Activated CD8-positive, alpha-beta T cell treated with anti-CD3 and anti-CD28 coated beads for 36 hours (primary cell): ENCODE measurements around the gene SEMA3B. TPM values are rescaled to one million over a fixed set of nuclear protein-coding genes. Genes with fewer than 3 reads are reported as not detected.
"Not testable (repeated sequence)": the region's sequence is repeated elsewhere in the genome, so short reads cannot be mapped to it uniquely, and the experiment has no call there.

Experiments used
- ATAC-seq: fragments of 200-7000 bp; cut with Tn5 transposase; one replicate; pipeline ENCODE4 v1.10.0; 2021; ENCODE audit warnings: mild to moderate bottlenecking, moderate library complexity
- CTCF ChIA-PET: fragments of 350-600 bp; sonication (Branson Sonifier 250); formaldehyde crosslinking; loops from one replicate; lab custom pipeline; 2021; ENCODE audit warnings: antibody characterized with exemption; lab: Charles Lee
- POLR2A ChIA-PET: fragments of 350-600 bp; sonication (Branson Sonifier 250); formaldehyde crosslinking; loops from one replicate; lab custom pipeline; 2021; ENCODE audit warnings: antibody characterized with exemption; lab: Charles Lee
- DNase-seq: peaks from one replicate; pipeline ENCODE4 v3.0.0-alpha.2; 2020
- H3K27ac Mint-ChIP-seq: one replicate; pipeline ENCODE4 v1.8.0; 2021; ENCODE audit warnings: mild to moderate bottlenecking, mixed read lengths
- H3K27me3 Mint-ChIP-seq: one replicate; pipeline ENCODE4 v1.8.0; 2021; ENCODE audit warnings: mixed read lengths
- H3K36me3 Mint-ChIP-seq: one replicate; pipeline ENCODE4 v1.8.0; 2021; ENCODE audit warnings: low read depth, mixed read lengths
- H3K4me1 Mint-ChIP-seq: one replicate; pipeline ENCODE4 v1.8.0; 2021; ENCODE audit warnings: low read depth, mixed read lengths
- H3K4me3 Mint-ChIP-seq: one replicate; pipeline ENCODE4 v1.8.0; 2021; ENCODE audit warnings: mild to moderate bottlenecking, moderate library complexity, mixed read lengths
- H3K9me3 Mint-ChIP-seq: one replicate; pipeline ENCODE4 v1.8.0; 2021; ENCODE audit warnings: mixed read lengths
- intact Hi-C: fragments of 100-400 bp; cut with micrococcal nuclease; formaldehyde crosslinking; loops from one replicate; pipeline ENCODE4 v1.10.0; 2022
- total RNA-seq, 2 experiments: library from RNA; stranded (reverse); gene quantifications; one replicate each; pipeline ENCODE4 v1.2.3, GENCODE V29; 2021
- TF ChIP-seq, protein P1 (sequence below): fragments of 200-600 bp; IDR thresholded peaks from one replicate; pipeline ENCODE4 v1.8.0; 2022; ENCODE audit warnings: antibody characterized with exemption, mild to moderate bottlenecking

SEMA3B gene
- total RNA-seq, 2 experiments from 2014 or later: 1.6 to 2.3 TPM

DNA sequence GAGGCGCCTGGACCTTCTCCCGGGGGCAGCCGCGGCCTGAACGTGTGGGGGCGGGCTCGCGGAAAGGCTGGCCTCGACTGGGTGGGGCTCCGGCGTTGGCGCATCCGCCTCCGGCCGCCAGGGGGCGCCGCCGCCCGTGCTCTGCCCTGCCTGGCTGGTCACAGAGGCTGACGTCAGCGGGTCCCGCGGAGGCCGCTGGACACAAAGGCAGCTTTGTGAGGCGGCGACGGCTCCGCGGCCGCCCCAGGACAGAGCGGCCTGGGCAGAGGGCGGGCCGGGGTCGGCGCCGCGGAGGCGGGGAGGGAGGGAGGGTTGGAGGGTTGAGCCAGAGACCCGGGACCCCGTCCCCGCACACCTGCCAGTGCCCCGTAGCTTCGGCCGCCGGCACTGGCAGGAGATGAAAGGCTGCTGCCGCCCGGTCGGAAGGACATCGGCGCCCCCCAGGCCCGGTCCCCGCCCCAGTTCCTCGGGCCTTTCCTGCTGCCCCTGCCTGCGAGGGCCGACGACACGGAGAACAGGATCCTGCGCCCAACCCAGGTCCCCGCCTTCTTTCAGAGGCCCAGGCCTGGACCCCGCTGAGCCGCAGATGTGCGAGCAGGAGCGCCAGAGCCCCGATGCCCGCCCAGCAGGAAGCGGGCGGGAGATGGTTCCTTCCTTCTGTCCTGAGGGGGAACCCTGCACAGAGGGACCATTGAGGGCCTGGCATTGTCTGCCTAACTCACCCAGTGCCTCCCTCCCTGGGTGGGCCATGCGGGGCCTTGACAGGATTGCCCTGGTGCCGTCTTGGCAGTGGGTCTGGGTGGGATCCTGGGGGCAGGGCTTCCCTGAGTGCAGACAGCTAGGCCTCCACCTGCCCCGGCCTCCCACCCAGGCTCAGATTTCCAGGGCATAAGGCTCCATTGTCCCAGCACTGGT is 8.7 kb upstream of the SEMA3B start:
- peaks cover 23% of the 10 kb centered on the region for H3K36me3 Mint-ChIP-seq
- H3K4me1 Mint-ChIP-seq: peaks cover 4% of the 10 kb centered on the region
- TF ChIP-seq, protein P1, sequence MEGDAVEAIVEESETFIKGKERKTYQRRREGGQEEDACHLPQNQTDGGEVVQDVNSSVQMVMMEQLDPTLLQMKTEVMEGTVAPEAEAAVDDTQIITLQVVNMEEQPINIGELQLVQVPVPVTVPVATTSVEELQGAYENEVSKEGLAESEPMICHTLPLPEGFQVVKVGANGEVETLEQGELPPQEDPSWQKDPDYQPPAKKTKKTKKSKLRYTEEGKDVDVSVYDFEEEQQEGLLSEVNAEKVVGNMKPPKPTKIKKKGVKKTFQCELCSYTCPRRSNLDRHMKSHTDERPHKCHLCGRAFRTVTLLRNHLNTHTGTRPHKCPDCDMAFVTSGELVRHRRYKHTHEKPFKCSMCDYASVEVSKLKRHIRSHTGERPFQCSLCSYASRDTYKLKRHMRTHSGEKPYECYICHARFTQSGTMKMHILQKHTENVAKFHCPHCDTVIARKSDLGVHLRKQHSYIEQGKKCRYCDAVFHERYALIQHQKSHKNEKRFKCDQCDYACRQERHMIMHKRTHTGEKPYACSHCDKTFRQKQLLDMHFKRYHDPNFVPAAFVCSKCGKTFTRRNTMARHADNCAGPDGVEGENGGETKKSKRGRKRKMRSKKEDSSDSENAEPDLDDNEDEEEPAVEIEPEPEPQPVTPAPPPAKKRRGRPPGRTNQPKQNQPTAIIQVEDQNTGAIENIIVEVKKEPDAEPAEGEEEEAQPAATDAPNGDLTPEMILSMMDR: peak; percentile 99
- POLR2A ChIA-PET: interaction anchor here (0.8 to 3.1 kb wide), 7 partner anchors 9 to 65 kb away, joined by 3 to 21 read pairs (median 4); partner anchors contain the start of genes LSMEM2 and SEMA3B
- H3K27ac Mint-ChIP-seq: peak overlapping the region; percentile 78
- H3K4me3 Mint-ChIP-seq: peak overlapping the region; percentile 61
- peak; percentile 91 for DNase-seq
- no peaks in the 10 kb centered on the region for H3K9me3 Mint-ChIP-seq
- ATAC-seq: peak; percentile 90
- CTCF ChIA-PET: interaction anchor here (0.7 to 11.8 kb wide), 23 partner anchors 11 to 91 kb away, joined by 3 to 97 read pairs (median 6); partner anchors contain the start of genes CYB561D2, GNAI2, NPRL2 and RASSF1
- intact Hi-C loops: no loop called here
- H3K27me3 Mint-ChIP-seq: no peaks in the 10 kb centered on the region

DNA sequence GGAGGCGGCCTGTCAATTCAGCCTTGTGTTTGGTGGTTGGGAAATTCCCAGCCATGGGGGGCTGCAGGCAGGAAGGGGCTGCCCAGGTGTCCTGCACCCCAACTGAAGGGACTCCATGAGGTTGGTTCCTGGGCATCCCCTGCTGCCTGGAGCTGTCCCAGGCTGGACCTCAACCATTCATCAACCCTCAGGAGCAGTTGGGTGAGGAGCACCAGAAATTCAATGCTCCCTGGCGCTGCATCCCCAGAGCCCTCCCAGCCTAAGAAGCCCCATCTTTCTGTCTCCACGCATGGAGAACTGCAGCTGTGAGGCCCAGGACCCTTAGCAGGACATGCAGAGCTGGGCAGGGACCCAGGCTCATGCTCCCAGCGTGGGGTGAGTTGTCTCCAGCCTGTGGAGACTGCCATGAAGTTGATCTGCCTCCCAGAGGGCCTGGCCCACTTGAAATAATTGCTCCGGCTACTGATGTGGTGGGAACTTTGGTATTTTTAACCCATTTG is 8.0 kb upstream of the SEMA3B start:
- peak overlapping the region; percentile 61 for H3K4me3 Mint-ChIP-seq
- peaks cover 2% of the 10 kb centered on the region for H3K27me3 Mint-ChIP-seq
- intact Hi-C loops: no loop called here
- ATAC-seq (no peak), DNase-seq (no peak)
- ChIA-PET CTCF (interaction anchor here (0.8 to 11.8 kb wide), 8 partner anchors 12 to 69 kb away, joined by 3 to 97 read pairs (median 6); partner anchors contain the start of gene GNAI2), POLR2A (interaction anchor here (0.5 to 2.2 kb wide), 6 partner anchors 12 to 37 kb away, joined by 3 to 14 read pairs (median 4); partner anchors contain the start of gene LSMEM2)
- H3K9me3 Mint-ChIP-seq: no peaks in the 10 kb centered on the region
- H3K27ac Mint-ChIP-seq: peak overlapping the region; percentile 57
- peaks cover 4% of the 10 kb centered on the region for H3K4me1 Mint-ChIP-seq
- TF ChIP-seq, protein P1: no peak
- peaks cover 22% of the 10 kb centered on the region for H3K36me3 Mint-ChIP-seq

DNA sequence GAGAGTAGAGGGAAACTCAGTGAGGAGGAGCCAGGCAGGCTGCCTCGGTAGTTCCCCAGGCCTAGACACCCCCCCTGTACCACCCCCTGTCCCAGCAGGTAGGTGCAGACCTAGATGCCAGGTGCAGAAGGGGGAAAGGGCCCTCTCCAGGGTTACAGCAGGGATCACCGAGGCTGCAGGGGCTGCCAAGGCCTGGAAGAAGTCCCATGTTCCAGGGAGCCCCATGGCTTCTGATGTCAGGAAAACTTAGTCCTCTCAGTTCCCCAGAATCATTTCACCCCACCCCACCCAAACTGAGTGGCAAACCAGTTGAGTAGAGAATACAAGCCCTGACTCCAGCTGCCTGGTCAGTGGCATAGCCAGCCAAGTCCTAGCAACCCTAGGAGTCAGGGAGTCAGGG is 7.4 kb upstream of the SEMA3B start:
- Mint-ChIP-seq H3K27ac (peak overlapping the region; percentile 57), H3K4me1 (peaks cover 4% of the 10 kb centered on the region), H3K9me3 (no peaks in the 10 kb centered on the region), H3K27me3 (peaks cover 4% of the 10 kb centered on the region), H3K4me3 (peak overlapping the region; percentile 61), H3K36me3 (peaks cover 19% of the 10 kb centered on the region)
- CTCF ChIA-PET: interaction anchor here (0.8 to 11.8 kb wide), 7 partner anchors 12 to 68 kb away, joined by 3 to 97 read pairs (median 8); partner anchors contain the start of gene GNAI2
- intact Hi-C loops: no loop called here
- TF ChIP-seq, protein P1: no peak
- DNase-seq (no peak), ATAC-seq (no peak)
- POLR2A ChIA-PET: interaction anchor here (0.5 to 2.2 kb wide), 5 partner anchors 13 to 37 kb away, joined by 3 to 14 read pairs (median 3); no protein-coding TSS in a partner anchor

DNA sequence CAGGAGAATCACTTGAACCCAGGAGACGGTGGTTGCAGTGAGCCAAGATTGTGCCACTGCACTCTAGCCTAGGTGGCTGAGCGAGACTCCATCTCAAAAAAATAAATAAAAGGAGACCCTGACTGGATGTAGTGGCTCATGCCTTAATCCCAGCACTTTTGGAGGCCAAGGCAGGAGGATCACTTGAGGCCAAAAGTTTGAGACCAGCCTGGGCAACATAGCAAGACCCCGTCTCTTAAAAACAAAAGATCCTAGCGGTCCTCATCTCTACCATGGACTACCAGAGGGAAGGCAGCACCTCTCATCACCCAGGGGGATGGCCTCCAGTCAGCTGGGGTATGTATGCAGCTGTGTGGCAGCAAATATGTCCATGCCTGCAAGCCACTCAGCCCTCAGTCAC is 6.7 kb upstream of the SEMA3B start:
- H3K4me3 Mint-ChIP-seq, intact Hi-C loops, H3K27me3 Mint-ChIP-seq, H3K9me3 Mint-ChIP-seq, H3K4me1 Mint-ChIP-seq, POLR2A ChIA-PET, DNase-seq, H3K27ac Mint-ChIP-seq, ATAC-seq: not testable (repeated sequence)
- CTCF ChIA-PET: interaction anchor here (1.0 to 11.8 kb wide), 3 partner anchors 15 to 69 kb away, joined by 3 to 97 read pairs (median 5); no protein-coding TSS in a partner anchor
- H3K36me3 Mint-ChIP-seq: peaks cover 13% of the 10 kb centered on the region

DNA sequence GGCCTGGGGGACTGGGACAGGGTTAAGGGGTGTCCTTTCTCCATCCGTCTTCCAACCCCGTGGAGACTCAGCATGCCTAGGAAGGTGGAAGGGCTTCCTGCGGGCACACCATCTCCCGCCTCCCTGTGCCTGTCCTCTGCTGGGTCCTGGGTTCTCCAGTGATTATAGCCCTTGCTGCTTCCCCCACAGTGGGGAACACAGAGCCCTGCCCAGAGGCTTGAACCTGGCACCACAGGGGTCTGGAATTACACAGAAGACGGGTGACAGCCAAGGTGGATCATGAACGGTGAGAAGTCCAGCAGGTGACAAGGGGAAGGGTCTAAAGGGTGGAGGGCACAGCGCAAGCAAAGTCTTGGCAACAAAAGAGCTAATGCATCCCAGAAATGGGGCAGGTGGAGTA is 6.2 kb upstream of the SEMA3B start:
- Mint-ChIP-seq H3K36me3 (peaks cover 8% of the 10 kb centered on the region), H3K27me3 (peaks cover 8% of the 10 kb centered on the region), H3K4me3 (no peak overlapping the region), H3K4me1 (peaks cover 4% of the 10 kb centered on the region), H3K9me3 (no peaks in the 10 kb centered on the region), H3K27ac (no peak overlapping the region)
- ChIA-PET POLR2A (interaction anchor here (0.9 to 1.3 kb wide), 2 partner anchors 8 to 11 kb away, joined by 3 read pairs; no protein-coding TSS in a partner anchor), CTCF (interaction anchor here (1.4 to 11.8 kb wide), 4 partner anchors 16 to 71 kb away, joined by 6 to 97 read pairs (median 7); no protein-coding TSS in a partner anchor)
- ATAC-seq: no peak
- TF ChIP-seq, protein P1: no peak
- intact Hi-C loops: no loop called here
- no peak for DNase-seq
